NCI-H345 (cell line): ENCODE data around the gene PACRG.

ENCODE experiments used
- DNase-seq: peaks from one replicate; lab custom pipeline; 2025; lab: John Stamatoyannopoulos, UW

The PACRG gene

GRCh38 chr6:163288915-163289314 is 561.1 kb downstream of the PACRG start:
- no peak for DNase-seq

- no peak for DNase-seq
Measured at GRCh38 chr6:163289447-163289846, 561.7 kb downstream of the PACRG start.

- no peak for DNase-seq
Measured at GRCh38 chr6:163290545-163291274, 562.9 kb downstream of the PACRG start.

- no peak for DNase-seq
Measured at GRCh38 chr6:163291622-163292021, 563.8 kb downstream of the PACRG start.

GRCh38 chr6:163293286-163293685 is 565.5 kb downstream of the PACRG start:
- DNase-seq, result no peak

- DNase-seq, result no peak
Measured at GRCh38 chr6:163294734-163295133, 567.0 kb downstream of the PACRG start.

GRCh38 chr6:163296835-163297519 is 569.2 kb downstream of the PACRG start:
- DNase-seq, result no peak

GRCh38 chr6:163298079-163298830 is 570.5 kb downstream of the PACRG start:
- DNase-seq, result no peak

- DNase-seq, result no peak
Measured at GRCh38 chr6:163300838-163301237, 573.1 kb downstream of the PACRG start.

GRCh38 chr6:163301726-163302635 is 574.2 kb downstream of the PACRG start:
- no peak for DNase-seq

GRCh38 chr6:163302747-163303146 is 575.0 kb downstream of the PACRG start:
- DNase-seq, result no peak

GRCh38 chr6:163306000-163306399 is 578.2 kb downstream of the PACRG start:
- no peak for DNase-seq

GRCh38 chr6:163308629-163309440 is 581.1 kb downstream of the PACRG start:
- no peak for DNase-seq

GRCh38 chr6:163309491-163310026 is 581.8 kb downstream of the PACRG start:
- no peak for DNase-seq

- no peak for DNase-seq
Measured at GRCh38 chr6:163310096-163310972, 582.6 kb downstream of the PACRG start.

- no peak for DNase-seq
Measured at GRCh38 chr6:163310973-163311383, 583.2 kb downstream of the PACRG start.

GRCh38 chr6:163311830-163312229 is 584.1 kb downstream of the PACRG start:
- DNase-seq, result no peak

- no peak for DNase-seq
Measured at GRCh38 chr6:163313566-163313965, 585.8 kb downstream of the PACRG start.

GRCh38 chr6:163313981-163314380 is 586.2 kb downstream of the PACRG start:
- DNase-seq, result no peak
